ENCODE results near the gene PGLYRP3. TPM values are rescaled to one million over a fixed set of nuclear protein-coding genes. Genes with fewer than 3 reads are reported as not detected.
A peak's percentile ranks its signal among the peaks of the same experiment; 100 is the strongest.

PGLYRP3 gene
- total RNA-seq, 1 donor from 2014 or later = 0.53 TPM

DNA sequence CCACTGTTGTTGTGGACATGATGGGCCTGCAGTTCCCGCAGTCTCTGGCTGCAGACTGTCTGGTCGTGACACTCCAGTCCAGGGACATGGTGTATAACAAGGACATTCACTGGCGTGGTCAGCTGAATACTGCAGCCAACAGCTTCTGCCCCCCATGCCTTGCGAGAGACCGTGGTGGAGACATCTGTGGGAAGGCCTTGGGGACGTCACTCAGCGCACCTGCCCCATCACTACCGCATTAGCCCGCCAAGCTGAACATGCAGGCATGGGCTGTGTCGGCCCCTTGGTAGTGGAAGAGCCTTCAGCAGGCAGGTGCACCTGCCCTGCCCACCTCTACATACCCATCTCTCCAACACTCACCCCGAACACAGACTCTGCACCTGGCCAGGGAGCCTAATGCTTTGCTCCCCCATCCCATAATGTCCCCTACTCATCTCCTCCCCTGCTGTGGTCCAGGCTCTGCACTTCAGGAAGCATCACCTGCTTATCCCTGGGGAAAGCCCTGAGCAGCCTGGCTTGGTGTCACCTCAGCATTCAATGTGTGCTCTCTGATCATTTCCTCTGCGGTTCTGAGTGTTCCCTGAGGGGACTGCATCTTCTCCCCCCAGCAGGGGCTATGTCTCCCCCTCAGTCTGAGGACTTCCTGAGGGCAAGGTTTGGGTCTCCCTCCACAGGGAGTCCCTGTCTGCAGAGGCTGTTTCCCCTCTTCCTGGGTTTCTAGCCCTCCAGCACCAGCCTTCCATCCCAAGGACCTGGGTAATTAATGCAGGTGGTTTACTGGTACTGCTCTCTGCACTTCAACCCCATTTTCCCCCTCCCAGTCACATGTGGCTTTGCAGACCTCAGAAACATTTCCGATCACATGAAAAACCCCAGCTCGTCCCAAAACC, 32.7 kb upstream of the PGLYRP3 start:
- no peak for DNase-seq (ENCODE audit: low read depth)
- Histone ChIP-seq H3K27me3 (ENCODE audit: control insufficient read depth, insufficient read depth, low read length) (no peaks in the 10 kb centered on the region), H3K36me3 (ENCODE audit: control insufficient read depth, insufficient read depth, low read length) (no peaks in the 10 kb centered on the region), H3K4me3 (ENCODE audit: low read depth, low read length) (no peak overlapping the region)
- FAIRE-seq = no peak
- TF ChIP-seq, protein P1, sequence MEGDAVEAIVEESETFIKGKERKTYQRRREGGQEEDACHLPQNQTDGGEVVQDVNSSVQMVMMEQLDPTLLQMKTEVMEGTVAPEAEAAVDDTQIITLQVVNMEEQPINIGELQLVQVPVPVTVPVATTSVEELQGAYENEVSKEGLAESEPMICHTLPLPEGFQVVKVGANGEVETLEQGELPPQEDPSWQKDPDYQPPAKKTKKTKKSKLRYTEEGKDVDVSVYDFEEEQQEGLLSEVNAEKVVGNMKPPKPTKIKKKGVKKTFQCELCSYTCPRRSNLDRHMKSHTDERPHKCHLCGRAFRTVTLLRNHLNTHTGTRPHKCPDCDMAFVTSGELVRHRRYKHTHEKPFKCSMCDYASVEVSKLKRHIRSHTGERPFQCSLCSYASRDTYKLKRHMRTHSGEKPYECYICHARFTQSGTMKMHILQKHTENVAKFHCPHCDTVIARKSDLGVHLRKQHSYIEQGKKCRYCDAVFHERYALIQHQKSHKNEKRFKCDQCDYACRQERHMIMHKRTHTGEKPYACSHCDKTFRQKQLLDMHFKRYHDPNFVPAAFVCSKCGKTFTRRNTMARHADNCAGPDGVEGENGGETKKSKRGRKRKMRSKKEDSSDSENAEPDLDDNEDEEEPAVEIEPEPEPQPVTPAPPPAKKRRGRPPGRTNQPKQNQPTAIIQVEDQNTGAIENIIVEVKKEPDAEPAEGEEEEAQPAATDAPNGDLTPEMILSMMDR (IDR thresholded peaks at IDR 0.05; ENCODE audit: insufficient read depth, low read length, severe bottlenecking) = no peak

DNA sequence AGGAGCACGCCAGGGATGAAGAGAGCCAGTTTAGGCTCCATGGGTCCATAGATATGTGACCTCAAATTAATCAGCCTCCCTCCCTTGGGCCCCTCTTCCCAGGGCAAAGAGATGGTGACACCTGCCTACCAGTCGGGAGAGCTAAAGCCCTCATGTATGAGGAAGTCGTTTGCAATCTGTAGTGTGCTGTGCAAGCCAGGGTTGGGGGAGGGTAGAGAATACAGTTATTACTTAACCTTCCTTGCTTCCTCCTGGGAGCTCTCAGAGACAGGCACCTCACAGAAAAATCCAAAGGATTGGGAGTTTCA, 31.9 kb upstream of the PGLYRP3 start:
- Histone ChIP-seq H3K27me3 (ENCODE audit: control insufficient read depth, insufficient read depth, low read length) (no peaks in the 10 kb centered on the region), H3K36me3 (ENCODE audit: control insufficient read depth, insufficient read depth, low read length) (no peaks in the 10 kb centered on the region), H3K4me3 (ENCODE audit: low read depth, low read length) (no peak overlapping the region)
- DNase-seq (ENCODE audit: low read depth) (no peak), FAIRE-seq (no peak)
- TF ChIP-seq, protein P1 (IDR thresholded peaks at IDR 0.05; ENCODE audit: insufficient read depth, low read length, severe bottlenecking) = no peak

DNA sequence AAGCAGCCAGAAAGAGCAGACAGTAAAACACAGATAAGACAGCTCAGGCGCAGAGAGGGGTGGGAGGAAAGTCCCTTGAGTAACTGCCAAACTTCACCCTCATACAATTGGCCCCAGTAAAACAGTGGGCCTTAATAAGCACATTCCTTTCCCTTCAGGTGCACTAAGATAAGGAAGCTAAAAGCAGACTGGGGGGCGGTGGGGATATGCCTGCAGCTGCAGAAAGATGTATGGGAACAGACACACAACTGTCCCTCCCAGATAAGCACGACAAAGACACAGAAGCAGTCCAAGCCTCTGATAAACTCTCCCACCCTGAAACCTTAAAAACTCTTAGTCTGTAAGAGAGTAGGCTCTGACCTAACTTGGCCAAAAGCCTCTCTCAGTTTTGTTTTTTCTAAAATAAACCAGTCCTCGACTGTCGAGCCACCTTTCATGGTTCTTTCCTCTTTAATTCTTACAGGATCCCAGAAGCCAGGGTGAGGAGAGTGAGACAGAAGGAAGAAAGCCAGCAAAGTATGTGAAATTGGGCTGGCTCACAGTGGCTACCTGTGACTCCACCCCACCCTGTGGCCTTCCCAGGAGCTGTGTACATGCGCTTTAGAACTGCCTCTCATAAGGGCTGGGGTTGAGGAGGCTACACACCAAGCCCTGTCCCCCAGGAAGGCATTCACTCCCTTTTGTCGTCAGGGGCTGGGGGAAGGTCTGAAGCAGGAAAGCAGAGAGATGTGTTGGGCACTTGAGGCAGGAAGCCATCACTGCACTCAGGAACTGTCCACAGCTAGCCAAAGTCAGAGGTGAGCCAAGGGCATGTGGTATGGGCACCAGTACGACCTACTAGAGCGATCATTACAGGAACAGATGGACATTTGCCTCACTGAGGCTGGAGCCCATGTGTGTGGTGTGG, 31.3 kb upstream of the PGLYRP3 start:
- Histone ChIP-seq H3K4me3 (ENCODE audit: low read depth, low read length) (no peak overlapping the region), H3K36me3 (ENCODE audit: control insufficient read depth, insufficient read depth, low read length) (no peaks in the 10 kb centered on the region), H3K27me3 (ENCODE audit: control insufficient read depth, insufficient read depth, low read length) (no peaks in the 10 kb centered on the region)
- TF ChIP-seq, protein P1 (IDR thresholded peaks at IDR 0.05; ENCODE audit: insufficient read depth, low read length, severe bottlenecking) = no peak
- no peak for DNase-seq (ENCODE audit: low read depth)
- FAIRE-seq = no peak

DNA sequence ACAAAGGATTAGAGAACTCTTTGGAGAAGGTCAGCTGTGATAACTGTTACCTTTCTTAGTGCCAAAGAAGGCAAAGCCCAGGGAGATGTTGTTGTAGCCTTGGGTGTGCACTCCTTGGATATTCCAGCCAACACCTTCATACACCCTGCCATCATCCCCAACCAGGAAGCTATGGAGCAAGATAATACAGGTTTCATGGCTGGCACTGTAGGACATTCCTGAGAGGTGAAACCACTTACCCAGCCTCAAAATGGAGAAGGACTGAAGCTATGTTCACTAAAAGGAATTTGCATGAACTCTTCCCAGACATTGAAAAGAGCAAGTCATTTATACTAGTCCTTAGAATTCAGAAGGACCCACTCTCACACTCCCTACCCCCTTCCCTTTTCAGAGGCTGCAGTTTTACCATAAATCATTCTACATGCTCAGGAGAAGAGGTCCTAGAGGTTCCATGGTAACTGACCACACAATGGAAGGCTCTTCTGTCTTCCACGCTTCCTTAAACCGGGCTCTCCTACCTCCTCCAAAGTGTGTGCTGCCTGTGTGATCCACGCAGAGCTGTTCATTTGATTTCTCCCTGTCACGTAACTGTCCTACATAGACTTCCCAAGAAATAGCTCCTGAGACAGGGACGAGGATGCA, 30.4 kb upstream of the PGLYRP3 start:
- no peaks in the 10 kb centered on the region for H3K27me3 ChIP-seq (ENCODE audit: control insufficient read depth, insufficient read depth, low read length)
- no peak overlapping the region for H3K4me3 ChIP-seq (ENCODE audit: low read depth, low read length)
- DNase-seq (ENCODE audit: low read depth) (peak; percentile 69), FAIRE-seq (no peak)
- H3K36me3 ChIP-seq (ENCODE audit: control insufficient read depth, insufficient read depth, low read length) = no peaks in the 10 kb centered on the region
- TF ChIP-seq, protein P1 (IDR thresholded peaks at IDR 0.05; ENCODE audit: insufficient read depth, low read length, severe bottlenecking) = no peak

DNA sequence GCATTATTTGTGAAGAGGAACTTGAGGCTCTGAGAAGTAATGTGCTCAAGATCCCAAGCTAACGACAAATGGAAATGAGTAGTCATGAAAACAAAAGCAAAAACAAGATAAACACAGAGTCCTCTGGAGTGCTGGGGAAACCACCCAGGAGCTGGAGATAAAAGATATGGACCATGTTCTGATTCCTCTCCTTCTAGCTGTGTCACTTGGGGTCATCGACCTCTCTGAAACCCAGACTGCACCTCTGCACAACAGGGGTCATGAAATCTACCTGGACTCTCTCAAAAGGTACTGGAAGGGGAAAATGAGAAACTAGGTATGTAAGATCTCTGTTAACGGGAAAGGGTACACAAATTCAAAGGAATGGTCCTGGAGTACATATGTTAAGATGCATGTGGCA, 29.4 kb upstream of the PGLYRP3 start:
- no peak for FAIRE-seq

More for the DNA sequence above, 29.4 kb upstream of the PGLYRP3 start:
- TF ChIP-seq, protein P1 (IDR thresholded peaks at IDR 0.05; ENCODE audit: insufficient read depth, low read length, severe bottlenecking) = no peak
- DNase-seq (ENCODE audit: low read depth) = no peak
- H3K27me3 ChIP-seq (ENCODE audit: control insufficient read depth, insufficient read depth, low read length) = no peaks in the 10 kb centered on the region
- no peaks in the 10 kb centered on the region for H3K36me3 ChIP-seq (ENCODE audit: control insufficient read depth, insufficient read depth, low read length)
- no peak overlapping the region for H3K4me3 ChIP-seq (ENCODE audit: low read depth, low read length)

Measured in bronchial epithelial cell (primary cell).